ENCODE measurements around the gene SNRPB2. TPM values are rescaled to one million over a fixed set of nuclear protein-coding genes. Genes with fewer than 3 reads are reported as not detected.

Gene SNRPB2
- total RNA-seq, 1 experiment from 2014 or later, result 78.4 TPM

GRCh38 chr20:16771213-16771612 is 41.4 kb downstream of the SNRPB2 start:
- H3K36me3 ChIP-seq (ENCODE audit: control insufficient read depth in 1 of 2, insufficient read depth in 2 of 2, low read length in 2 of 2), result no peaks in the 10 kb centered on the region
- H3K27ac ChIP-seq (ENCODE audit: low read depth, low read length), result no peak overlapping the region
- no peak overlapping the region for H3K9ac ChIP-seq (ENCODE audit: low read length)
- no TSS peak for BruUV-seq (replicated peaks)
- no peak overlapping the region for H2AFZ ChIP-seq (ENCODE audit: low read depth, low read length, poor library complexity, severe bottlenecking)
- no peaks in the 10 kb centered on the region for H3K9me3 ChIP-seq (ENCODE audit: control insufficient read depth in 1 of 2, insufficient read depth in 1 of 2, low read depth in 1 of 2, low read length in 2 of 2)
- H3K79me2 ChIP-seq (ENCODE audit: insufficient read depth, low read length), result no peaks in the 10 kb centered on the region
- no peaks in the 10 kb centered on the region for H4K20me1 ChIP-seq (ENCODE audit: insufficient read depth)
- DNase-seq (ENCODE audit: low read depth, low spot score), result no peak
- intact Hi-C loops (cut with micrococcal nuclease), result no loop called here
- no peak overlapping the region for H3K4me2 ChIP-seq (ENCODE audit: low read length)
- POLR2A ChIA-PET, result no interaction called here
- H3K9me2 ChIP-seq (ENCODE audit: insufficient read depth), result no peaks in the 10 kb centered on the region
- peaks cover 12% of the 10 kb centered on the region for H3K27me3 ChIP-seq (ENCODE audit: insufficient read depth, low read length)
- CTCF ChIA-PET, result no interaction called here
- TF ChIP-seq FOSL1 (IDR thresholded peaks at IDR 0.05; ENCODE audit: low read depth) (no peak), MAX (IDR thresholded peaks at IDR 0.05) (no peak), SP1 (IDR thresholded peaks at IDR 0.05; ENCODE audit: low read depth) (no peak), CEBPB (IDR thresholded peaks at IDR 0.05; ENCODE audit: low read depth) (no peak), SRF (IDR thresholded peaks at IDR 0.05; ENCODE audit: low read depth) (no peak), EZH2 (IDR thresholded peaks at IDR 0.05) (no peak), ZFX (IDR thresholded peaks at IDR 0.05) (no peak), POLR2A (IDR thresholded peaks at IDR 0.05; ENCODE audit: borderline replicate concordance, extremely low read depth, insufficient read depth, insufficient read length) (no peak), JUND (IDR thresholded peaks at IDR 0.05) (no peak), ATF3 (IDR thresholded peaks at IDR 0.05) (no peak), RAD21 (IDR thresholded peaks at IDR 0.05; ENCODE audit: low read depth) (no peak), EGR1 (IDR thresholded peaks at IDR 0.05; ENCODE audit: low read depth) (no peak), ELF1 (IDR thresholded peaks at IDR 0.05; ENCODE audit: borderline replicate concordance, low read depth) (no peak), ZBTB33 (IDR thresholded peaks at IDR 0.05; ENCODE audit: extremely low read depth, insufficient replicate concordance, low read length) (no peak), SIN3A (IDR thresholded peaks at IDR 0.05; ENCODE audit: low read depth) (no peak), TCF7L2 (IDR thresholded peaks at IDR 0.05; ENCODE audit: borderline replicate concordance, extremely low read depth, insufficient read depth, insufficient read length) (no peak), ZNF274 (IDR thresholded peaks at IDR 0.05; ENCODE audit: low read depth, low read length) (no peak), REST (IDR thresholded peaks at IDR 0.05; ENCODE audit: low read depth) (no peak), EZH2phosphoT487 (IDR thresholded peaks at IDR 0.05; ENCODE audit: borderline replicate concordance) (no peak), CBX3 (IDR thresholded peaks at IDR 0.05; ENCODE audit: low read depth) (no peak)
- no peaks in the 10 kb centered on the region for H3K4me1 ChIP-seq (ENCODE audit: control insufficient read depth in 1 of 2, insufficient read depth in 2 of 2, low read length in 2 of 2)
- no peak for ATAC-seq
- RAD21 ChIA-PET (ENCODE audit: low non-redundant PET in 1 of 2, low total read pairs in 2 of 2, uncharacterized antibody in 2 of 2, unreplicated experiment in 2 of 2), result no interaction called here
- H3K4me3 ChIP-seq (replicated peaks in 1 of 2; ENCODE audit: low read depth in 1 of 2, low read length in 2 of 2), result no peak overlapping the region
